ENCODE results near the gene GARS1. TPM values are rescaled to one million over a fixed set of nuclear protein-coding genes. Genes with fewer than 3 reads are reported as not detected.

Gene GARS1
- total RNA-seq, 1 experiment from 2014 or later = 380 TPM

DNA sequence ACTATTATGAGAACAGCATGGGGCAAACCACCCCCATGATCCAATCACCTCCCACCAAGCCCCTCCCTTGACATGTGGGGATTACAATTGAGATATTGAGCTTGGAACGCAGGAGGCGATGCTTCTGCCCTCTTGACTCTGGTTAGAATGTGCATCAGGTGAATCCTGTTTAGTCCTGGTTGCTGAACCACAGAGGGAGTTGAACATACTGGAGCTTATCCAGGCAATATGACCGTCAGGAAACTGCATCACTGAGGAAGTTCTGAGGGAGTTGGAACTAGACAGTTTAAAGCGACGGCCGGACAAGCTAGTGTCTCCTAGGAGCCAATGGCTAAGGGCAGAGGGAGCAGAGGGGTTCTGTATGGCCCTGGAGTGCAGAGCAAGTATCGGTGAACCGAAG, 31.8 kb upstream of the GARS1 start:
- H3K27me3 Mint-ChIP-seq (ENCODE audit: insufficient read depth, unreplicated experiment) = no peaks in the 10 kb centered on the region

DNA sequence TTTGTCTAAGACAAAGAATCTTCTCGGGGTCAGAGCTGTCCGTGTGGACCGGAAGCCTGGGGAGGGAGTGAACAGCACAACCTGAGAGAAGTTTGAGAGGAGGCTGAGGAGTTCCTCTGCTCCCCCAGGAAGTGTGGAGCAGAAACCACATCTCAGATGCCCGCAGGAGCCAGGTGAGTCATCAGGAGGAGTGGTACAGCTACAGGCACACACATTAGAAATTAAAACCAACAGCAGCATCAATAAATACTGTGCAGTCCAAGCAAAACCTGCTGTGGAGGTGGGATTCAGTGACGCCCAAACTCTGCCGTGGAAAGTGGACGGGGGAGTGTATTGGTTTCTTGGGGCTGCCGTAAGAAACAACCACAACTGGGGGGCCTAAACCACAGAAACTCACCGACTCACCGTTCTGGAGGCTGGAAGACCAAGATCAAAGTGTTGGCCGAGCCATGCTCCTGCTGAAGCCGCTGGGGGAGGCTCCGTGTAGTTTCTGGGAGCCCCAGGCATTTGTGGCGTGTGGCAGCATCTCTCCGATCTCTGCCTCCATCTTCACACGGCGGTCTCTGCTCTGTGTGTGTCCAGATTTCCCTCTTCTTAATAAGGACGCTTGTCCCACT, 31.2 kb upstream of the GARS1 start:
- Mint-ChIP-seq H3K4me1 (ENCODE audit: low read depth, unreplicated experiment) (no peaks in the 10 kb centered on the region), H3K27me3 (ENCODE audit: insufficient read depth, unreplicated experiment) (no peaks in the 10 kb centered on the region), H3K27ac (ENCODE audit: unreplicated experiment) (peak overlapping the region; percentile 47), H3K36me3 (ENCODE audit: insufficient read depth, unreplicated experiment) (no peaks in the 10 kb centered on the region), H3K9me3 (ENCODE audit: unreplicated experiment) (no peaks in the 10 kb centered on the region), H3K4me3 (ENCODE audit: unreplicated experiment) (no peak overlapping the region)
- CTCF ChIA-PET = interaction anchor here (0.5 to 1.9 kb wide), 17 partner anchors 10 to 405 kb away, joined by 3 to 35 read pairs (median 5); no protein-coding TSS in a partner anchor
- intact Hi-C loops (cut with micrococcal nuclease; ENCODE audit: unreplicated experiment) = loop anchor here (5.0 kb wide), 1 partner anchor 141 kb away; no protein-coding TSS in a partner anchor
- POLR2A ChIA-PET = no interaction called here
- no peak for DNase-seq
- Histone ChIP-seq H3K27me3 (replicated peaks; ENCODE audit: control insufficient read depth, insufficient read depth, low read length) (no peaks in the 10 kb centered on the region), H3K9me3 (no peaks in the 10 kb centered on the region), H3K4me1 (no peaks in the 10 kb centered on the region), H3K4me3 (ENCODE audit: low read depth, low read length) (no peak overlapping the region), H3K36me3 (ENCODE audit: control insufficient read depth, insufficient read depth, low read length) (no peaks in the 10 kb centered on the region)
- TF ChIP-seq CTCF (IDR thresholded peaks at IDR 0.05; ENCODE audit: insufficient read depth in 1 of 2, low read depth in 1 of 2, low read length in 1 of 2, severe bottlenecking in 1 of 2, unreplicated experiment in 1 of 2) = no peak
- no TSS peak for BruUV-seq (replicated peaks)

More for the DNA sequence above, 31.8 kb upstream of the GARS1 start:
- no peak overlapping the region for H3K4me3 ChIP-seq (ENCODE audit: low read depth, low read length)
- intact Hi-C loops (cut with micrococcal nuclease; ENCODE audit: unreplicated experiment) = loop anchor here (5.0 kb wide), 1 partner anchor 141 kb away; no protein-coding TSS in a partner anchor
- TF ChIP-seq CTCF (IDR thresholded peaks at IDR 0.05; ENCODE audit: insufficient read depth in 1 of 2, low read depth in 1 of 2, low read length in 1 of 2, severe bottlenecking in 1 of 2, unreplicated experiment in 1 of 2) = no peak
- no peak for DNase-seq
- Mint-ChIP-seq H3K4me3 (ENCODE audit: unreplicated experiment) (no peak overlapping the region), H3K36me3 (ENCODE audit: insufficient read depth, unreplicated experiment) (no peaks in the 10 kb centered on the region), H3K27ac (ENCODE audit: unreplicated experiment) (peak overlapping the region; percentile 47), H3K9me3 (ENCODE audit: unreplicated experiment) (no peaks in the 10 kb centered on the region), H3K4me1 (ENCODE audit: low read depth, unreplicated experiment) (no peaks in the 10 kb centered on the region)
- ChIA-PET CTCF (interaction anchor here (0.5 to 0.8 kb wide), 3 partner anchors 30 to 381 kb away, joined by 3 to 4 read pairs (median 3); no protein-coding TSS in a partner anchor), POLR2A (no interaction called here)
- H3K27me3 ChIP-seq (replicated peaks; ENCODE audit: control insufficient read depth, insufficient read depth, low read length) = no peaks in the 10 kb centered on the region
- no peaks in the 10 kb centered on the region for H3K36me3 ChIP-seq (ENCODE audit: control insufficient read depth, insufficient read depth, low read length)
- BruUV-seq (replicated peaks) = no TSS peak
- no peaks in the 10 kb centered on the region for H3K4me1 ChIP-seq
- H3K9me3 ChIP-seq = no peaks in the 10 kb centered on the region

DNA sequence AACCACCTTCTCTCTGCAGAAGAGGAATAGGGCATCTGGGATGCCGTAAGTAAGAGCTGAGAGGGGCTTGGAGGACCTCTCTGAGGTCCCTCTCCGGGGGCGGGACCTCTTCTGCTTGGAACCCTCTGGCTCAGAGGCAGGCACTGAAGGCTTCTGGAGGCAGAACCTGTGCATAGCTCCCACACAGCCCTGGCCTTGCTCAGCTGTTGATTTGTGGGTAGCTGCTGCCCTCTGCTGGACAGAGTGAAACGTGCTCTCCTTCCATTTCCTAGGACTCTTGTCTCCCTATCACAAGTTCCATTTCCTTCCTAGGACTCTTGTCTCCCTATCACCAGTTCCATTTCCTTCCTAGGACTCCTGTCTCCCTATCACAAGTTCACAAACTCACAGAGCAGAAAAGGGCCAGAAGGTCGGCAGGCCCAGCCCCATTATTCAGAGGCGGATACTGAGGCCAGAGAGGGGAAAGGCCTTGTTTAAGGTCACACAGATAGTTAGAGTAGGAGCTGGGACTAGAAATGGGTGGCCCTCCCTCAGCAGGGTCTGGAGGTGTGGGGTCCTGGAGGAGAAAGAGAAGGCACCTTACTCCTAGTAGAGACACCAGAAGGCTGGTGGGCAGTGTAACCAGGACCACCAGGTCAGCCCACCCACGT, 30.3 kb upstream of the GARS1 start:
- no peaks in the 10 kb centered on the region for H3K9me3 Mint-ChIP-seq (ENCODE audit: unreplicated experiment)

More for the DNA sequence above, 30.3 kb upstream of the GARS1 start:
- H3K36me3 Mint-ChIP-seq (ENCODE audit: insufficient read depth, unreplicated experiment) = peaks cover 8% of the 10 kb centered on the region
- ChIA-PET CTCF (interaction anchor here (0.6 to 1.9 kb wide), 19 partner anchors 11 to 406 kb away, joined by 3 to 35 read pairs (median 5); partner anchors contain the start of gene GARS1), POLR2A (no interaction called here)
- intact Hi-C loops (cut with micrococcal nuclease; ENCODE audit: unreplicated experiment) = loop anchor here (1.0 to 5.0 kb wide), 6 partner anchors 16 to 400 kb away; no protein-coding TSS in a partner anchor
- no peak overlapping the region for H3K4me3 Mint-ChIP-seq (ENCODE audit: unreplicated experiment)
- no peak overlapping the region for H3K27ac Mint-ChIP-seq (ENCODE audit: unreplicated experiment)
- Histone ChIP-seq H3K36me3 (ENCODE audit: control insufficient read depth, insufficient read depth, low read length) (no peaks in the 10 kb centered on the region), H3K4me1 (no peaks in the 10 kb centered on the region), H3K4me3 (ENCODE audit: low read depth, low read length) (no peak overlapping the region), H3K9me3 (no peaks in the 10 kb centered on the region), H3K27me3 (replicated peaks; ENCODE audit: control insufficient read depth, insufficient read depth, low read length) (no peaks in the 10 kb centered on the region)
- TF ChIP-seq CTCF (IDR thresholded peaks at IDR 0.05; ENCODE audit: insufficient read depth in 1 of 2, low read depth in 1 of 2, low read length in 1 of 2, severe bottlenecking in 1 of 2, unreplicated experiment in 1 of 2) = peak; percentile 90 to 96
- no TSS peak for BruUV-seq (replicated peaks)
- peak; percentile 81 to 85 for DNase-seq
- no peaks in the 10 kb centered on the region for H3K27me3 Mint-ChIP-seq (ENCODE audit: insufficient read depth, unreplicated experiment)
- no peaks in the 10 kb centered on the region for H3K4me1 Mint-ChIP-seq (ENCODE audit: low read depth, unreplicated experiment)
